ENCODE measurements around the gene ERICH6B. TPM values are rescaled to one million over a fixed set of nuclear protein-coding genes. Genes with fewer than 3 reads are reported as not detected.

Gene ERICH6B
- total RNA-seq, 2 donors from 2014 or later = not detected

DNA sequence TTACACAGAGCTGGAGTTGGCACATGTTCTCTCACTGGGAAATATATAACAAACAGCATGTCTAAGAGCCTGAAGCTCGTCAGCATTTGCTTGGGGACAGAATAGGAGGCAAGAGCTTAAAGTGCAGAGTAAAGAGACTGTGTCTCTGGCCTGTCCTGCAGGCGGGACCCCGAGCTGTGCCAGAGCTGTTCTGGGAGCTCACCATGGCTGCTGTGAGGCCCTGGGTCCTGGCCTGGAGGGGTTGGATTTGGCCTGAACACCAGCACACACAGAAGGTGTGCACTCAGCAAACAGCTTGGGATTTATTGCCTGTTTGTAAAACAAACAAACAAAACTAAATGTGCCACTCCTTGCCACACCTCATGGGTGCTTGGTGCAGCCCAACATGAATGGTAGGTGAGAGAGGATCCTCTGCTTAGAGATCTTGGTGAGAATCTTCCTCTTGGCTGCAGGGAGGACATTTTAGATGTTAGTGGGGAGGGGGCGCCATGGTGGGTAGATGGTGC is 60.9 kb downstream of the ERICH6B start:
- no peaks in the 10 kb centered on the region for H3K27me3 ChIP-seq (replicated peaks; ENCODE audit: insufficient read depth)
- H3K4me1 ChIP-seq (ENCODE audit: control insufficient read depth in 1 of 2, low read depth in 2 of 2) = no peaks in the 10 kb centered on the region
- DNase-seq (ENCODE audit: low spot score) (no peak), ATAC-seq (ENCODE audit: insufficient number of reproducible peaks, low FRiP score, low read depth) (no peak)
- no peaks in the 10 kb centered on the region for H3K9me3 ChIP-seq
- TF ChIP-seq, protein P1, sequence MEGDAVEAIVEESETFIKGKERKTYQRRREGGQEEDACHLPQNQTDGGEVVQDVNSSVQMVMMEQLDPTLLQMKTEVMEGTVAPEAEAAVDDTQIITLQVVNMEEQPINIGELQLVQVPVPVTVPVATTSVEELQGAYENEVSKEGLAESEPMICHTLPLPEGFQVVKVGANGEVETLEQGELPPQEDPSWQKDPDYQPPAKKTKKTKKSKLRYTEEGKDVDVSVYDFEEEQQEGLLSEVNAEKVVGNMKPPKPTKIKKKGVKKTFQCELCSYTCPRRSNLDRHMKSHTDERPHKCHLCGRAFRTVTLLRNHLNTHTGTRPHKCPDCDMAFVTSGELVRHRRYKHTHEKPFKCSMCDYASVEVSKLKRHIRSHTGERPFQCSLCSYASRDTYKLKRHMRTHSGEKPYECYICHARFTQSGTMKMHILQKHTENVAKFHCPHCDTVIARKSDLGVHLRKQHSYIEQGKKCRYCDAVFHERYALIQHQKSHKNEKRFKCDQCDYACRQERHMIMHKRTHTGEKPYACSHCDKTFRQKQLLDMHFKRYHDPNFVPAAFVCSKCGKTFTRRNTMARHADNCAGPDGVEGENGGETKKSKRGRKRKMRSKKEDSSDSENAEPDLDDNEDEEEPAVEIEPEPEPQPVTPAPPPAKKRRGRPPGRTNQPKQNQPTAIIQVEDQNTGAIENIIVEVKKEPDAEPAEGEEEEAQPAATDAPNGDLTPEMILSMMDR (IDR thresholded peaks at IDR 0.05) = no peak
- H3K36me3 ChIP-seq = no peaks in the 10 kb centered on the region
- H3K27ac ChIP-seq = no peak overlapping the region
- H3K4me3 ChIP-seq = no peak overlapping the region

DNA sequence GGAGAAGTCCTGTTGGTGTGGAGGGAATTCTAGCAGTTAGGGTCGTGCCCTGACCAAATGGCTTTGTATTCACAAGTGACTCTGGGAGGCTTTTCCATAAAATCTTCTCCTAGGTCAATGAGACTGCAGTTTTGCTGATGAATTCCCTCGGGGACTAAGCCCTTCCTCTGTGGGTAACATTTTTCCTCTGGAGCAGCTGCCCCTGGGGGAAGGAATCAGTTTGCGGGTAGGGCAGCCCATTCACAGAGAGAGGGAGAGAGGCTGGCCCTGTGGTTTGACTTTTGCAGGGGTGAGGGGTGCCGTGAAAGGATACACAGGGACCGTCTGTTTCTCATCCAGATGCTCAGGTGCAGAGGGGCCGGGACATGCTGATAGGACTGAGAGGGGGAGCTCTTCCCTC is 67.3 kb downstream of the ERICH6B start:
- H3K27ac ChIP-seq = no peak overlapping the region
- H3K9me3 ChIP-seq = no peaks in the 10 kb centered on the region
- DNase-seq (ENCODE audit: low spot score) = no peak
- no peaks in the 10 kb centered on the region for H3K4me1 ChIP-seq (ENCODE audit: control insufficient read depth in 1 of 2, low read depth in 2 of 2)
- no peaks in the 10 kb centered on the region for H3K36me3 ChIP-seq
- ATAC-seq (ENCODE audit: insufficient number of reproducible peaks, low FRiP score, low read depth) = no peak
- no peaks in the 10 kb centered on the region for H3K27me3 ChIP-seq (replicated peaks; ENCODE audit: insufficient read depth)
- TF ChIP-seq, protein P1 (IDR thresholded peaks at IDR 0.05) = no peak
- H3K4me3 ChIP-seq = no peak overlapping the region

GRCh38 chr13:45546410-45546765 is 69.2 kb downstream of the ERICH6B start:
- Histone ChIP-seq H3K27me3 (replicated peaks; ENCODE audit: insufficient read depth) (no peaks in the 10 kb centered on the region), H3K36me3 (no peaks in the 10 kb centered on the region), H3K9me3 (no peaks in the 10 kb centered on the region), H3K4me1 (ENCODE audit: control insufficient read depth in 1 of 2, low read depth in 2 of 2) (no peaks in the 10 kb centered on the region), H3K4me3 (no peak overlapping the region), H3K27ac (no peak overlapping the region)
- TF ChIP-seq, protein P1 (IDR thresholded peaks at IDR 0.05) = no peak
- DNase-seq (ENCODE audit: low spot score) = no peak
- no peak for ATAC-seq (ENCODE audit: insufficient number of reproducible peaks, low FRiP score, low read depth)

DNA sequence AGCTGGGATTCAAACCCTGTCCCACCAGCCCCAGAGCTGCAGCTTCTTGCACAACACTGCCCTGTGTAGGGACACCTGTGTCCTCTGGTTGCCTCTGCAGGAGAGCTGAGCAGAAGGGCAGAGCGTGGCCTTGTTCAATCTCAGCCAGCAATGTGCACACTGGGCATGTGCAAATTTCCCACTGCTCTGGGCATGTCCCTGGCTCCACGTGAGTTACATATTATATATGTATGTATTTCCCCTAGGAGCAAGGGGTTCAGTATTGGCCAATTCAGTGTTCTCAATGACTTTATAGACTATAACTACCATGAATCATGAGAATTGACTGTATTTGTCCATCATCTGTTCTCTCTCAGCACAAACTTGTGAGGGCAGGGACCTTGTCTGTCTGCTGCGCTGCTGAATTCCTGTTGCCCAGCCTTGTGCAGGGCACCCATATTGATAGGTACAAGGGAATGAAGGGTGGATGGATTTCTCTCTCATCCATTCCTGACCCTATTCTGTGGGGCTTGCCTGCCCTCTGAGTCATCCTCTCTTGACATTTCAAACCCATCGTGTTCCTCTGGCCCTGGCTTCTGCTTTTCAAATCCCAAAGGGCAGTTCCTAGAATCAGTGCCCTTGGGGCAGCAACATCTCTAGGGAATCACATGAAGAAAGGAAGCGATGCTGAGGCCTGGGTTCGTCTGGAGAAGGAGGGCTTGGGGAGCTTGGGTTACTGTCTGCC is 69.7 kb downstream of the ERICH6B start:
- Histone ChIP-seq H3K4me1 (ENCODE audit: control insufficient read depth in 1 of 2, low read depth in 2 of 2) (no peaks in the 10 kb centered on the region), H3K36me3 (no peaks in the 10 kb centered on the region), H3K4me3 (no peak overlapping the region), H3K27me3 (replicated peaks; ENCODE audit: insufficient read depth) (no peaks in the 10 kb centered on the region), H3K27ac (no peak overlapping the region), H3K9me3 (no peaks in the 10 kb centered on the region)
- ATAC-seq (ENCODE audit: insufficient number of reproducible peaks, low FRiP score, low read depth) = no peak
- no peak for DNase-seq (ENCODE audit: low spot score)
- TF ChIP-seq, protein P1 (IDR thresholded peaks at IDR 0.05) = no peak

GRCh38 chr13:45544520-45544919 is 71.0 kb downstream of the ERICH6B start:
- H3K27me3 ChIP-seq (replicated peaks; ENCODE audit: insufficient read depth) = no peaks in the 10 kb centered on the region
- DNase-seq (ENCODE audit: low spot score) (no peak), ATAC-seq (ENCODE audit: insufficient number of reproducible peaks, low FRiP score, low read depth) (no peak)
- H3K36me3 ChIP-seq = no peaks in the 10 kb centered on the region
- no peak overlapping the region for H3K4me3 ChIP-seq
- H3K4me1 ChIP-seq (ENCODE audit: control insufficient read depth in 1 of 2, low read depth in 2 of 2) = no peaks in the 10 kb centered on the region
- H3K9me3 ChIP-seq = no peaks in the 10 kb centered on the region
- H3K27ac ChIP-seq = no peak overlapping the region
- TF ChIP-seq, protein P1 (IDR thresholded peaks at IDR 0.05) = no peak
